ENCODE results near the gene FAM13B.
"Not testable (repeated sequence)": the region's sequence is repeated elsewhere in the genome, so short reads cannot be mapped to it uniquely, and the experiment has no call there.

FAM13B gene

GRCh38 chr5:137959488-137959887, 73.4 kb downstream of the FAM13B start:
- DNase-seq = no peak

- DNase-seq = no peak
These were observed 74.9 kb downstream of the FAM13B start for GRCh38 chr5:137957948-137958347.

- DNase-seq = no peak
These were observed 78.6 kb downstream of the FAM13B start for GRCh38 chr5:137954131-137954879.

GRCh38 chr5:137945825-137946224, 87.1 kb downstream of the FAM13B start:
- DNase-seq = no peak

GRCh38 chr5:137944280-137944679, 88.6 kb downstream of the FAM13B start:
- DNase-seq = not testable (repeated sequence)

GRCh38 chr5:137939331-137939730, 93.5 kb downstream of the FAM13B start:
- no peak for DNase-seq

GRCh38 chr5:137938751-137939143, 94.1 kb downstream of the FAM13B start:
- no peak for DNase-seq

GRCh38 chr5:137937994-137938750, 94.7 kb downstream of the FAM13B start:
- no peak for DNase-seq

GRCh38 chr5:137935694-137936093, 97.2 kb downstream of the FAM13B start:
- DNase-seq = no peak

GRCh38 chr5:137935190-137935589, 97.7 kb downstream of the FAM13B start:
- DNase-seq = no peak

GRCh38 chr5:137933491-137933911, 99.4 kb downstream of the FAM13B start:
- DNase-seq = no peak

- no peak for DNase-seq
These were observed 100.1 kb downstream of the FAM13B start for GRCh38 chr5:137932800-137933199.

GRCh38 chr5:137923856-137924255, 109.0 kb downstream of the FAM13B start:
- DNase-seq = no peak

GRCh38 chr5:137921931-137922330, 110.9 kb downstream of the FAM13B start:
- DNase-seq = no peak

- no peak for DNase-seq
These were observed 116.0 kb downstream of the FAM13B start for GRCh38 chr5:137916923-137917322.

- DNase-seq = no peak
These were observed 118.1 kb downstream of the FAM13B start for GRCh38 chr5:137914758-137915157.

- DNase-seq = no peak
These were observed 130.3 kb downstream of the FAM13B start for GRCh38 chr5:137902408-137903133.

GRCh38 chr5:137901011-137901817, 131.7 kb downstream of the FAM13B start:
- DNase-seq = no peak

- DNase-seq = no peak
These were observed 133.4 kb downstream of the FAM13B start for GRCh38 chr5:137899493-137899892.

- DNase-seq = no peak
These were observed 136.3 kb downstream of the FAM13B start for GRCh38 chr5:137896560-137896959.

GRCh38 chr5:137894586-137894985, 138.3 kb downstream of the FAM13B start:
- no peak for DNase-seq

- DNase-seq = no peak
These were observed 141.0 kb downstream of the FAM13B start for GRCh38 chr5:137891849-137892248.

GRCh38 chr5:137890845-137891244, 142.0 kb downstream of the FAM13B start:
- DNase-seq = no peak
